ENCODE data around the gene ARL8A. TPM values are rescaled to one million over a fixed set of nuclear protein-coding genes. Genes with fewer than 3 reads are reported as not detected.

ARL8A gene
- polyA plus RNA-seq (2013, experiment 1 of 2) = 33.4 TPM
- 32.1 TPM for polyA plus RNA-seq (2013, experiment 2 of 2)

- Histone ChIP-seq H3K27me3 (ENCODE audit: control insufficient read depth in 3 of 3, insufficient read depth in 3 of 3, low read depth in 1 of 3, low read length in 3 of 3) (peaks cover 0 to 37% (median 8%) of the 10 kb centered on the region in 3 experiments), H3K4me3 (ENCODE audit: low read length in 2 of 2) (peak within 1 kb of the TSS; percentile 95 to 98), H4K8ac (ENCODE audit: low read depth, low read length) (no peak within 1 kb of the TSS), H3K14ac (ENCODE audit: low read length) (peak within 1 kb of the TSS; percentile 92), H2BK15ac (ENCODE audit: low read length) (peak within 1 kb of the TSS; percentile 54), H3K9me3 (replicated peaks in 1 of 2; ENCODE audit: control insufficient read depth in 2 of 2, insufficient read depth in 1 of 2, low read depth in 1 of 2, low read length in 2 of 2) (peaks cover 0 to 1% of the 10 kb centered on the region in 2 donors), H3K9ac (ENCODE audit: low read depth, low read length, poor library complexity) (peak within 1 kb of the TSS; percentile 97), H3K79me1 (ENCODE audit: low read depth, low read length) (peaks cover 10% of the 10 kb centered on the region), H3K4me1 (ENCODE audit: control insufficient read depth in 2 of 2, insufficient read depth in 1 of 2, low read depth in 1 of 2, low read length in 2 of 2) (peaks cover 9 to 12% of the 10 kb centered on the region in 2 donors), H3K36me3 (replicated peaks in 1 of 2; ENCODE audit: control insufficient read depth in 2 of 2, insufficient read depth in 2 of 2, low read length in 2 of 2) (peaks cover 0 to 8% of the 10 kb centered on the region in 2 donors), H2BK12ac (ENCODE audit: low read length) (peak within 1 kb of the TSS; percentile 42), H2AFZ (ENCODE audit: low read length) (peak within 1 kb of the TSS; percentile 99), H3K27ac (replicated peaks; ENCODE audit: low read length) (no peak within 1 kb of the TSS), H3K4ac (ENCODE audit: low read length) (no peak within 1 kb of the TSS), H2BK120ac (ENCODE audit: low read depth, low read length) (peak within 1 kb of the TSS; percentile 34), H2AK5ac (ENCODE audit: low read depth, low read length) (peak within 1 kb of the TSS; percentile 65), H3K18ac (ENCODE audit: low read length) (peak within 1 kb of the TSS; percentile 98), H3K23ac (ENCODE audit: low read depth, low read length, poor library complexity) (peak within 1 kb of the TSS; percentile 93), H2BK5ac (ENCODE audit: low read length) (peak within 1 kb of the TSS; percentile 27), H3K4me2 (ENCODE audit: insufficient read depth, low read length, poor library complexity, severe bottlenecking) (peak within 1 kb of the TSS; percentile 84), H4K91ac (ENCODE audit: low read depth, low read length, poor library complexity) (no peak within 1 kb of the TSS)
- no CpG with 5 or more reads among the region's 82 CpGs for WGBS, 2 donors (ENCODE audit: extremely low coverage in 2 of 2, insufficient read length in 2 of 2, insufficient replicate concordance in 1 of 2)
- no peak for DNase-seq (ENCODE audit: low spot score)
Observed at GRCh38 chr1:202144402-202145067, at the start of gene ARL8A. ARL8A (minus strand) TSS chr1:202144737; CDS start chr1:202144572, 165 bp downstream.

DNA sequence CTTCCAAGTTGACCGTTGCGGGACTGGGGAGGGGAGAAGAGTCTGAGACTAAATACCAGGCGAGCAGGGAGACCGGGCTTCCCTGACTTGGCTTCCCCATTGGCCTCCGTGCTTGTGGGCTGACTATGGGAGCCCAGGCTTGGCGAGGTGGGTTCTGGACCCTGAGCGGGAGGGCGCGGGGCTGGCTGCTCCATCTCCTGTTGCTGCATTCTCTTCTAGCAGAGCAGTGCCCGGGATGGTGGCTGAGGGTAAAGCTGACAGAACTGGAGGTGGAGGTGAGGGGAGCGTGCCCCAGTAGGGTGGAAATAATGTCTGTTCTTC is 49.8 kb upstream of the ARL8A start:
- H3K4me3 ChIP-seq (ENCODE audit: low read length in 2 of 2) = no peak overlapping the region
- peak overlapping the region; percentile 69 for H3K4me2 ChIP-seq (ENCODE audit: insufficient read depth, low read length, poor library complexity, severe bottlenecking)
- H3K14ac ChIP-seq (ENCODE audit: low read length) = no peak overlapping the region
- no peak overlapping the region for H3K27ac ChIP-seq (replicated peaks; ENCODE audit: low read length)
- H3K9me3 ChIP-seq (replicated peaks in 1 of 2; ENCODE audit: control insufficient read depth in 2 of 2, insufficient read depth in 1 of 2, low read depth in 1 of 2, low read length in 2 of 2) = no peaks in the 10 kb centered on the region
- H2AK5ac ChIP-seq (ENCODE audit: low read depth, low read length) = peak overlapping the region; percentile 62
- no peak overlapping the region for H2BK120ac ChIP-seq (ENCODE audit: low read depth, low read length)
- peak overlapping the region; percentile 57 for H3K18ac ChIP-seq (ENCODE audit: low read length)
- no peak overlapping the region for H2BK15ac ChIP-seq (ENCODE audit: low read length)
- H4K91ac ChIP-seq (ENCODE audit: low read depth, low read length, poor library complexity) = no peak overlapping the region
- no peak for DNase-seq (ENCODE audit: low spot score)
- H3K4ac ChIP-seq (ENCODE audit: low read length) = no peak overlapping the region
- no peaks in the 10 kb centered on the region for H3K36me3 ChIP-seq (replicated peaks in 1 of 2; ENCODE audit: control insufficient read depth in 2 of 2, insufficient read depth in 2 of 2, low read length in 2 of 2)
- H3K4me1 ChIP-seq (ENCODE audit: control insufficient read depth in 2 of 2, insufficient read depth in 1 of 2, low read depth in 1 of 2, low read length in 2 of 2) = peaks cover 0 to 7% of the 10 kb centered on the region in 2 donors
- H3K27me3 ChIP-seq (ENCODE audit: control insufficient read depth in 3 of 3, insufficient read depth in 3 of 3, low read depth in 1 of 3, low read length in 3 of 3) = peaks cover 7 to 57% (median 23%) of the 10 kb centered on the region in 3 experiments
- no peak overlapping the region for H3K9ac ChIP-seq (ENCODE audit: low read depth, low read length, poor library complexity)
- no peak overlapping the region for H3K23ac ChIP-seq (ENCODE audit: low read depth, low read length, poor library complexity)
- no peaks in the 10 kb centered on the region for H3K79me1 ChIP-seq (ENCODE audit: low read depth, low read length)
- no peak overlapping the region for H2AFZ ChIP-seq (ENCODE audit: low read length)
- no CpG with 5 or more reads among the region's 11 CpGs for whole genome bisulfite sequencing, 2 donors (ENCODE audit: extremely low coverage in 2 of 2, insufficient read length in 2 of 2, insufficient replicate concordance in 1 of 2)
- H2BK5ac ChIP-seq (ENCODE audit: low read length) = no peak overlapping the region
- peak overlapping the region; percentile 32 for H4K8ac ChIP-seq (ENCODE audit: low read depth, low read length)
- peak overlapping the region; percentile 58 for H2BK12ac ChIP-seq (ENCODE audit: low read length)

- Histone ChIP-seq H2AFZ (ENCODE audit: low read length) (peak within 1 kb of the TSS; percentile 64), H2BK12ac (ENCODE audit: low read length) (peak within 1 kb of the TSS; percentile 58), H2BK15ac (ENCODE audit: low read length) (no peak within 1 kb of the TSS), H3K36me3 (replicated peaks in 1 of 2; ENCODE audit: control insufficient read depth in 2 of 2, insufficient read depth in 2 of 2, low read length in 2 of 2) (no peaks in the 10 kb centered on the region), H3K27me3 (ENCODE audit: control insufficient read depth in 3 of 3, insufficient read depth in 3 of 3, low read depth in 1 of 3, low read length in 3 of 3) (peaks cover 7 to 57% (median 23%) of the 10 kb centered on the region in 3 experiments), H3K23ac (ENCODE audit: low read depth, low read length, poor library complexity) (peak within 1 kb of the TSS; percentile 78), H3K27ac (replicated peaks; ENCODE audit: low read length) (no peak within 1 kb of the TSS), H4K91ac (ENCODE audit: low read depth, low read length, poor library complexity) (no peak within 1 kb of the TSS), H3K9ac (ENCODE audit: low read depth, low read length, poor library complexity) (peak within 1 kb of the TSS; percentile 40), H4K8ac (ENCODE audit: low read depth, low read length) (peak within 1 kb of the TSS; percentile 32), H3K4me2 (ENCODE audit: insufficient read depth, low read length, poor library complexity, severe bottlenecking) (peak within 1 kb of the TSS; percentile 69), H3K18ac (ENCODE audit: low read length) (peak within 1 kb of the TSS; percentile 57), H3K4me1 (ENCODE audit: control insufficient read depth in 2 of 2, insufficient read depth in 1 of 2, low read depth in 1 of 2, low read length in 2 of 2) (peaks cover 0 to 9% of the 10 kb centered on the region in 2 donors), H3K79me1 (ENCODE audit: low read depth, low read length) (no peaks in the 10 kb centered on the region), H3K4me3 (ENCODE audit: low read length in 2 of 2) (peak within 1 kb of the TSS in 1 of 2 donors; percentile 26), H2BK120ac (ENCODE audit: low read depth, low read length) (no peak within 1 kb of the TSS), H3K4ac (ENCODE audit: low read length) (no peak within 1 kb of the TSS), H2AK5ac (ENCODE audit: low read depth, low read length) (peak within 1 kb of the TSS; percentile 62), H3K9me3 (replicated peaks in 1 of 2; ENCODE audit: control insufficient read depth in 2 of 2, insufficient read depth in 1 of 2, low read depth in 1 of 2, low read length in 2 of 2) (no peaks in the 10 kb centered on the region), H2BK5ac (ENCODE audit: low read length) (no peak within 1 kb of the TSS), H3K14ac (ENCODE audit: low read length) (peak within 1 kb of the TSS; percentile 95)
- no CpG with 5 or more reads among the region's 61 CpGs for WGBS, 2 donors (ENCODE audit: extremely low coverage in 2 of 2, insufficient read length in 2 of 2, insufficient replicate concordance in 1 of 2)
- DNase-seq (ENCODE audit: low spot score) = no peak
Observed at GRCh38 chr1:202193614-202194327, 49.2 kb upstream of the ARL8A start, which contains the start of gene LGR6. LGR6 (plus strand) TSS chr1:202193799; CDS start chr1:202193990, 191 bp downstream.
